ENCODE measurements around the gene KDF1. TPM values are rescaled to one million over a fixed set of nuclear protein-coding genes. Genes with fewer than 3 reads are reported as not detected.
A peak's percentile ranks its signal among the peaks of the same experiment; 100 is the strongest.

The KDF1 gene
- total and polyA plus RNA-seq, 2 of the 13 experiments (the other 11 are each of a cell fraction or from before 2014, with no cell fraction given) = 1.9 to 4.9 TPM

DNA sequence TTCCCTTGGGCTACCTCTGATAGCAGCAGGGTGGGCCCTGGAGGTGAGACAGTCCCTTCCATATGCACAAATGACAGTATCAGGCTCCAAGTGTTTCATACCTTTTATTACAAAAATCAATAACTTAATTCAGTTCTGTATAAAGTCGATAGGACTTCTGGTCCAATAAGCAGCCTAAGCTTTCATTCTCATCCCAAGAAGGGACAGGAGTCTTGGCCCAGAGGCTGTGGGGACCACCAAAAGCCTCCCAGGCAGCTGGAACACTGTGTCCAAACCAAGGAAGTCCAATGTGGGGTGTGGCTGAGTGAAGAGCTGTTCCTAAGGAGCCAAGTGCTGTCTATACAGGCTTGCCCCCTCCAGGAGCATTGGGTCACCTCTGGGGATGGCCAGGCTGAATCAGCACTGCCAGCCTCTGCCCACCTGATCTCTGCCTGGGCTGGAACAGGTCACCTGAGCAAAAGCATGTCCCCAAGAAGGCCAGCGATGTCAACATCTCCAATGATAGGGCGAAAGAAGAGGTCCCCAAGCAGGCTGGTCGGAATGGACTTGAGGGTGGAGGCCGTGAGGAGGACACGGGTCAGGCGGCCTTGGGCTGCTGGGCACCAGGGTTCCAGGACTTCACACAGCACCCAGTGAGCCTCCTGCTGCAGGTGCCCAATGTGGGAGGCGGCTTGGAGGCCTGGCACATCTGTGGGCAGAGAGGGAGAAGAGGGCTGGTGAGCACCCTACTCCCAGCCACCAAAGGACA is 48.7 kb downstream of the KDF1 start (continued):
- TF ChIP-seq TSC22D2 (CRISPR knock-in tag; IDR thresholded peaks at IDR 0.05; ENCODE audit: borderline replicate concordance) (no peak), CCAR2 (optimal IDR thresholded peaks at IDR 0.05; ENCODE audit: low read depth, low read length) (no peak), ATM (IDR thresholded peaks at IDR 0.05; ENCODE audit: borderline replicate concordance) (no peak), ZNF567 (CRISPR knock-in tag; IDR thresholded peaks at IDR 0.05; ENCODE audit: borderline replicate concordance) (no peak), MAZ (IDR thresholded peaks at IDR 0.05; ENCODE audit: borderline replicate concordance, low read depth, low read length) (no peak), MAZ (CRISPR knock-in tag; IDR thresholded peaks at IDR 0.05; ENCODE audit: low read depth) (no peak), STAG1 (CRISPR knock-in tag; IDR thresholded peaks at IDR 0.05) (no peak), FLYWCH1 (CRISPR knock-in tag; IDR thresholded peaks at IDR 0.05) (no peak), RFXAP (CRISPR knock-in tag; IDR thresholded peaks at IDR 0.05; ENCODE audit: borderline replicate concordance) (no peak), DMAP1 (CRISPR knock-in tag; IDR thresholded peaks at IDR 0.05) (no peak), CAMTA2 (CRISPR knock-in tag; IDR thresholded peaks at IDR 0.05; ENCODE audit: borderline replicate concordance) (no peak), ZNF724P (CRISPR knock-in tag; IDR thresholded peaks at IDR 0.05; ENCODE audit: borderline replicate concordance) (peak; percentile 69; the same call in 1 of the 2 replicates), ZKSCAN8 (CRISPR knock-in tag; IDR thresholded peaks at IDR 0.05; ENCODE audit: borderline replicate concordance) (no peak), CEBPG (CRISPR knock-in tag; IDR thresholded peaks at IDR 0.05) (no peak), RBFOX2 (IDR thresholded peaks at IDR 0.05; ENCODE audit: low read depth, low read length) (peak; percentile 92), SMARCE1 (IDR thresholded peaks at IDR 0.05; ENCODE audit: borderline replicate concordance) (no peak), ZBTB7B (CRISPR knock-in tag; IDR thresholded peaks at IDR 0.05) (no peak)
- TF ChIP-seq, protein P1, sequence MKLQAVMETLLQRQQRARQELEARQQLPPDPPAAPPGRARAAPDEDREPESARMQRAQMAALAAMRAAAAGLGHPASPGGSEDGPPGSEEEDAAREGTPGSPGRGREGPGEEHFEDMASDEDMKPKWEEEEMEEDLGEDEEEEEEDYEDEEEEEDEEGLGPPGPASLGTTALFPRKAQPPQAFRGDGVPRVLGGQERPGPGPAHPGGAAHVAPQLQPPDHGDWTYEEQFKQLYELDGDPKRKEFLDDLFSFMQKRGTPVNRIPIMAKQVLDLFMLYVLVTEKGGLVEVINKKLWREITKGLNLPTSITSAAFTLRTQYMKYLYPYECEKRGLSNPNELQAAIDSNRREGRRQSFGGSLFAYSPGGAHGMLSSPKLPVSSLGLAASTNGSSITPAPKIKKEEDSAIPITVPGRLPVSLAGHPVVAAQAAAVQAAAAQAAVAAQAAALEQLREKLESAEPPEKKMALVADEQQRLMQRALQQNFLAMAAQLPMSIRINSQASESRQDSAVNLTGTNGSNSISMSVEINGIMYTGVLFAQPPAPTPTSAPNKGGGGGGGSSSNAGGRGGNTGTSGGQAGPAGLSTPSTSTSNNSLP (IDR thresholded peaks at IDR 0.05; ENCODE audit: low read depth, low read length) = no peak
- TF ChIP-seq, protein P2, sequence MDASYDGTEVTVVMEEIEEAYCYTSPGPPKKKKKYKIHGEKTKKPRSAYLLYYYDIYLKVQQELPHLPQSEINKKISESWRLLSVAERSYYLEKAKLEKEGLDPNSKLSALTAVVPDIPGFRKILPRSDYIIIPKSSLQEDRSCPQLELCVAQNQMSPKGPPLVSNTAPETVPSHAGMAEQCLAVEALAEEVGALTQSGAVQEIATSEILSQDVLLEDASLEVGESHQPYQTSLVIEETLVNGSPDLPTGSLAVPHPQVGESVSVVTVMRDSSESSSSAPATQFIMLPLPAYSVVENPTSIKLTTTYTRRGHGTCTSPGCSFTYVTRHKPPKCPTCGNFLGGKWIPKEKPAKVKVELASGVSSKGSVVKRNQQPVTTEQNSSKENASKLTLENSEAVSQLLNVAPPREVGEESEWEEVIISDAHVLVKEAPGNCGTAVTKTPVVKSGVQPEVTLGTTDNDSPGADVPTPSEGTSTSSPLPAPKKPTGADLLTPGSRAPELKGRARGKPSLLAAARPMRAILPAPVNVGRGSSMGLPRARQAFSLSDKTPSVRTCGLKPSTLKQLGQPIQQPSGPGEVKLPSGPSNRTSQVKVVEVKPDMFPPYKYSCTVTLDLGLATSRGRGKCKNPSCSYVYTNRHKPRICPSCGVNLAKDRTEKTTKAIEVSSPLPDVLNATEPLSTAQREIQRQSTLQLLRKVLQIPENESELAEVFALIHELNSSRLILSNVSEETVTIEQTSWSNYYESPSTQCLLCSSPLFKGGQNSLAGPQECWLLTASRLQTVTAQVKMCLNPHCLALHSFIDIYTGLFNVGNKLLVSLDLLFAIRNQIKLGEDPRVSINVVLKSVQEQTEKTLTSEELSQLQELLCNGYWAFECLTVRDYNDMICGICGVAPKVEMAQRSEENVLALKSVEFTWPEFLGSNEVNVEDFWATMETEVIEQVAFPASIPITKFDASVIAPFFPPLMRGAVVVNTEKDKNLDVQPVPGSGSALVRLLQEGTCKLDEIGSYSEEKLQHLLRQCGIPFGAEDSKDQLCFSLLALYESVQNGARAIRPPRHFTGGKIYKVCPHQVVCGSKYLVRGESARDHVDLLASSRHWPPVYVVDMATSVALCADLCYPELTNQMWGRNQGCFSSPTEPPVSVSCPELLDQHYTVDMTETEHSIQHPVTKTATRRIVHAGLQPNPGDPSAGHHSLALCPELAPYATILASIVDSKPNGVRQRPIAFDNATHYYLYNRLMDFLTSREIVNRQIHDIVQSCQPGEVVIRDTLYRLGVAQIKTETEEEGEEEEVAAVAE (CRISPR knock-in tag; IDR thresholded peaks at IDR 0.05; ENCODE audit: borderline replicate concordance) = no peak
- TF ChIP-seq, protein P3, sequence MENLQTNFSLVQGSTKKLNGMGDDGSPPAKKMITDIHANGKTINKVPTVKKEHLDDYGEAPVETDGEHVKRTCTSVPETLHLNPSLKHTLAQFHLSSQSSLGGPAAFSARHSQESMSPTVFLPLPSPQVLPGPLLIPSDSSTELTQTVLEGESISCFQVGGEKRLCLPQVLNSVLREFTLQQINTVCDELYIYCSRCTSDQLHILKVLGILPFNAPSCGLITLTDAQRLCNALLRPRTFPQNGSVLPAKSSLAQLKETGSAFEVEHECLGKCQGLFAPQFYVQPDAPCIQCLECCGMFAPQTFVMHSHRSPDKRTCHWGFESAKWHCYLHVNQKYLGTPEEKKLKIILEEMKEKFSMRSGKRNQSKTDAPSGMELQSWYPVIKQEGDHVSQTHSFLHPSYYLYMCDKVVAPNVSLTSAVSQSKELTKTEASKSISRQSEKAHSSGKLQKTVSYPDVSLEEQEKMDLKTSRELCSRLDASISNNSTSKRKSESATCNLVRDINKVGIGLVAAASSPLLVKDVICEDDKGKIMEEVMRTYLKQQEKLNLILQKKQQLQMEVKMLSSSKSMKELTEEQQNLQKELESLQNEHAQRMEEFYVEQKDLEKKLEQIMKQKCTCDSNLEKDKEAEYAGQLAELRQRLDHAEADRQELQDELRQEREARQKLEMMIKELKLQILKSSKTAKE (CRISPR knock-in tag; IDR thresholded peaks at IDR 0.05; ENCODE audit: borderline replicate concordance) = no peak
- TF ChIP-seq, protein P4, sequence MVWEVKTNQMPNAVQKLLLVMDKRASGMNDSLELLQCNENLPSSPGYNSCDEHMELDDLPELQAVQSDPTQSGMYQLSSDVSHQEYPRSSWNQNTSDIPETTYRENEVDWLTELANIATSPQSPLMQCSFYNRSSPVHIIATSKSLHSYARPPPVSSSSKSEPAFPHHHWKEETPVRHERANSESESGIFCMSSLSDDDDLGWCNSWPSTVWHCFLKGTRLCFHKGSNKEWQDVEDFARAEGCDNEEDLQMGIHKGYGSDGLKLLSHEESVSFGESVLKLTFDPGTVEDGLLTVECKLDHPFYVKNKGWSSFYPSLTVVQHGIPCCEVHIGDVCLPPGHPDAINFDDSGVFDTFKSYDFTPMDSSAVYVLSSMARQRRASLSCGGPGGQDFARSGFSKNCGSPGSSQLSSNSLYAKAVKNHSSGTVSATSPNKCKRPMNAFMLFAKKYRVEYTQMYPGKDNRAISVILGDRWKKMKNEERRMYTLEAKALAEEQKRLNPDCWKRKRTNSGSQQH (CRISPR knock-in tag; IDR thresholded peaks at IDR 0.05; ENCODE audit: low read depth) = no peak
